OCI-LY7 (cell line): ENCODE measurements around the gene TMEM182.

Experiments used
- CTCF ChIP-seq: fragments of 200-600 bp; sonication (generic); conservative IDR thresholded peaks from 2 replicates; pipeline ENCODE4 v1.5.1; 2014; ENCODE audit warnings: mild to moderate bottlenecking, antibody characterized with exemption, low read length, moderate library complexity, mixed read lengths
- EZH2phosphoT487 ChIP-seq: fragments of 200-600 bp; sonication (generic); IDR thresholded peaks from 2 replicates; pipeline ENCODE4 v1.6.1; 2018; ENCODE audit warnings: low read depth, borderline replicate concordance, mild to moderate bottlenecking, mixed run types, antibody characterized with exemption, low read length, moderate library complexity, mixed read lengths

- TF ChIP-seq CTCF (no peak), EZH2phosphoT487 (no peak)
These were observed 21.8 kb downstream of the TMEM182 start for GRCh38 chr2:102783506-102784183.
